DMS153 treated with DMSO at 0.1 percent for 48 hours (cell line): ENCODE results near the gene ABCB11.
A peak's percentile ranks its signal among the peaks of the same experiment; 100 is the strongest.

Experiments used
- DNase-seq: peaks from one replicate; lab custom pipeline; 2025; ENCODE audit not compliant: unreplicated experiment; lab: John Stamatoyannopoulos, UW

The ABCB11 gene

DNA sequence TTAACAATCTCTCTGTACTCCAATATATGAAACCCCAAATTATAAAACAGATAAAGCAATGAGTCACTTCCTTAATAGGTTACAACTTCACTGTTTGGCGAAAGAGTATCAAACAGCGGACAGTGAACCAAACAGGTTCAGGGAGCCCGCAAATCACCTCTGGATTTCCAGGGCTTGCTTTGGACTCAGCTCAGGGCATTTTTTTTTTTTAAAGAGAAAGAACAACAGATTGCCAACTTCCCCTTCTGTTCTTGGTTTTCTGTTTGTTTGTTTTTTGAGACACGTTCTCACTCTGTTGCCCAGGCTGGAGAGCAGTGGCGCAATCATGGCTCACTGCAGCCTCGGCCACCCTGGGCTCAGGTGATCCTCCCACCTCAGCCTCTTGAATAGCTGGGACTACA is 52.7 kb downstream of the ABCB11 start:
- DNase-seq: no peak

DNA sequence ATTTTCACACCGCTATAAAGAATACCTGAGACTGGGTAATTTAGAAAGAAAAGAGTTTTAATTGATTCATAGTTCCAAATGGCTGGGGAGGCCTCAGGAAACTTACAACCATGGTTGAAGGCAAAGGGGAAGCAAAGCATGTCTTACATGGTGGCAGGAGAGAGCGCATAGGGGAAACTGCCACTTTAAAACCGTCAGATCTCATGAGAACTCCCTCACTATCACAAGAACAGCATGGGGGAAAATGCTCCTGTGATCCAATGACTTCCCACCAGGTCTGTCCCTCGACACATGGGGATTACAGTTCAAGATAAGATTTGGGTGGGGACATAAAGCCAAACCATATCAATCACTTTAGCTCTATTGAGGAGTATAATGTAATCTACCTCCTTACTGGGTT is 53.5 kb downstream of the ABCB11 start:
- no peak for DNase-seq

DNA sequence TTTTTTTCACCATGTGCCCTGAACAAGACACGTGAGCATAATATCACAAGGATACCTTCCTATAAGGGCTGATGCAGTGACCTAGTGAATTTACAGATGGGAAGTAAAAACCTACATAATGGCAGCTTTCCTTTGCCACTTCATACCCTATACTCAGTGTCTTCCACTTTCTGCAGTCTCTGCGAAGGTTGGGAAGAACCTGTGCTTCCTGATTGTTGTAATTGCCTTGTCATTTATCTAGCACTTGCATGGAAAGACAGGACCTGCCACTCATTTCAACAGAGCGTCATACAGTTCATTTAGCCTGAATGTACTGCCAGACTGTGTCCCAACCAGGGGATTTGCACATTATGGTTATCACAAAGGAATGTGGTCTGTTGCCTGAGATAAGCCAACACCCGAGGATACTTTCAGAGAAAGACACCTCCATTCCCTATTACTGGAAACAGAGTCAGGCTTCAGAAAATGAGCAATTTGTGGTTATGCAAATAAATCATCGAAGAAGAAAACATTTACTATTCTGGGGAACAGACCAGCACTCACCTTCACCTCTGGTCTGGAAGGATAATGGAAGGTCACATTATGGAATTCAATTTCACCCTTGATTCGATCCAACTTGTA is 55.0 kb downstream of the ABCB11 start:
- DNase-seq: no peak

DNA sequence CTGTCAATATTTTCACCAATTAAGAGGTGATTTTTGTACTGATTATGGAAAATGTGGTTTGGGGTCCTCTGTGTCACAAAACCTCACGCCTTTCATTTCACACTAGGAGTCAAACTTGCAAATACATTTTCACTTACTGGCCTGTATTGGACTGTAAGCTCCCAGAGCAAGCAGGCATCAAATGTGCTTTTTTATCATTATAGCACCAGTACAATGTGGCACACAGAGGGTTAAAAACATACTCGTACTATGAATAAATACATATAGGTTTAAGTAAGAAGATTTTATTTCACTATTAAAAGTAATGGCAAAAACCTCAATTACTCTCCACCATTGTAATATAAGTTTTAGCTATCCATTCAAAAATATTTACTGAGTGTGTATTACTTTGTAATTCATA is 56.7 kb downstream of the ABCB11 start:
- no peak for DNase-seq

DNA sequence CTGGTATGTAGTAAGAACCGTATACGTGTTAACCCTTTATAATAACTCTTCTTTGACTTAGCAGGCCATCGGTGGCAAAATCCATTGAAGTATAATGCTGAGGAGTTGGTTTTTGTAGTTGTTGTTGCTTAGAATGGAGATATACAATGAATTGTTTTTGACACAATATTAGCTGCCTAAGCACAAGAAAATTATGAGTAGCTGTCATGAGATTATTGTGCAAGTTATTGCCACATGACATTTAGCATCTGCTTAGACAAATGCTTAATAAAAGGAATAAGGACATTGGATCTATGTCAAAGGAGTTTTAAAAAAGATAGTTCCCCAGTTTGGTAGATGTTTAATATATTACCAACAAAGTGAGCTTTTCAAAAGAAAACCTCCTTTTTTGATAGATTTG is 59.9 kb downstream of the ABCB11 start:
- no peak for DNase-seq

DNA sequence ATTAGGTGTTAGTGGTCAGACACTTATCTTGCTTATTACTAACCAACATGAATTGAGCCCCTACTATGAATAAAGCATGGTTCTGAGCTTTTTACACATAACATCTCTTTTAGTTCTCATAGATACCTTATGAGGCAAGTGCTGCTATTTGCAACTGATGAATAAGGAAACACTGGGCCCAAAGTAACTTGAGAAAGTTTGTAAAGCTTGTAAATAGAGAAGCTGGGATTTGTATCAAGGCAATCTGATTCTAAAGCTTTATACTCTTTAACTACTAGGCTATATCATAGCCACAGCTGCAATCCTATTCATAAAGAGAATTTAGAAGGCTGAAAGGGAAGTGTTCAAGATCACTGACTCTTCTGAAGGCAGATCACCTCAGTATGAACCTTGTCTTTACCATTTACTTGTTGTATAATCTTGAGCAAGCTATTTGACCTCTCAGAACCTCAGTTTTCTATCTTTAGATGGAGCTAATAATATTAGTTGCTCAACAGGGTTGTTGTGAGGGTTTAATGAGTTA is 60.4 kb downstream of the ABCB11 start:
- DNase-seq: no peak

DNA sequence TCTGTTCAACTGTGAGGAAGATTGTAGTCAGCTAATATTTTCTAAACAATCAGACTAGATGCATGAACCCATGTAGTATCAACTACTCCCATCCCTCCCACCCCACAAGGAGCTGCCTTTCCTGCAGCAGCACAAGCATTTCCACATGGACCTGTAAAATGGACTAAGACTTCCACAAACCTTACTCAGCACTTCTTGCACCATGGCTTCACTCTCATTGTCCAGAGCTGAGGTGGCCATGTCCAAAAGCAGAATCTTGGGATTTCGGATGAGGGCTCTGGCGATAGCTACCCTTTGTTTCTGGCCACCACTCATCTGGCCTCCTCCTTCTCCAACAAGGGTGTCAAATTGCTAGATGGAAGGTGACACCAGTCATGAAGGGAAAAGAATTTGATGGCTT is 61.3 kb downstream of the ABCB11 start:
- no peak for DNase-seq

DNA sequence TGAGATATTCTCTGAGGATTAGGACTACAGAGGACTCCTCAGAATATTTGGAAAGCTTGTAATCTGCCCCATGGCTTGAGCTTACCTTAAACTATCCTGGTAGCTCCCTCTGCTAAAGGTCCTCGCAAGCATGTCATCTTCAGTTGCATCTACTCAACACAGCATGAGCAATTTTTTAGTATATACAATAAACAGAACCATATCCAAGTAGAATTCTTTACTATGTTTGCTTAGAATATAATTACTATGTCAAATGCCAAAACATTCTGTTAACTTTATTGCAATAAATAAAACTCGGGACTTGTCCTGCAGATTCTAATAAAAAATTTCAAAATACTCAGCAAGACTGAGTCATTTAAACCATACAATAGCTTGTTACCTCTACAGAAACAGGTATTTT is 62.8 kb downstream of the ABCB11 start:
- no peak for DNase-seq

DNA sequence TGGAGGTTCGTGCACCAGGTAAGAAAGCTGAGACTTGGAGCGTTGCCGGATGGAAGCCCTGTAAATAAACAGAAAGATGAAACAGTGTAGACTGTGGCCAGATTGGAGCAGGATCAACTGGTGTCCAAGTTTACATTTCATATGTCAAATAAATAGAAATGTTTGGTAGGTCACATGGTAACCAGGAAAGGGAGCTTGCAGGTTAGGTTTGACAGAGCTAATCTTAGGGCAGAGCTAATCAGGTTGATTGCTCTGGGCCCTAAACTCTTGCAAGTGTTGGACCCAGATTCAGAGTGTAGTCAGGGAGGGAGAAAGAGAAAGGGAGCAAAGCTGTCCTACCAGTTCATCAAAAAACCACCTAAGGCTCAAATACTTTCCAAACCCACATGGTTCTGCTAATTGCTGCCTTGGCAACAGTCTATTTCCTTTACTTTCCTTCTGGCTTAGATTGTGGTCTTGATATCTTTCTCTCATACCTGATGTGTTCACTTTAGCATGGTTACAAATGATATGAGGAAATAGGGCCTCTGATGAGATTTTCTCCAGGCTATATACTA is 66.8 kb downstream of the ABCB11 start:
- DNase-seq: no peak

DNA sequence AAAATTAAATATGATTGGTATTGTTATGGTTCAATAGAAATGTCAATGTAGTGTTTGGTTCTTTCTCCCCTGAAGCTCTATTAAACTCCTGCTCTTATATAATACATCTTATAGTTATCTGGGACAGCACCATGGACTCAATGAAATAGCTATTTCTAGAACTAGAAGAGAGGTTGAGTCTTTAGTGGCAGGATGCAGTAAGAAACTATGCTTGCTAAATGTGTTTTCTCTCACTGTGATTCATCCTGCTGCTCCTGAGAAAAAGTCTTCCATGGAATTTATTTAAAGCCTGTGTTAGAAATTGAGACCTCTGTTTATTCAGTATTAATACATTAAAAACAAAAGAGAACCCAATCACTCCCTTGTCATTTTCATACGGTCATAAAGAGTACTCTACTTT is 68.5 kb downstream of the ABCB11 start:
- no peak for DNase-seq

DNA sequence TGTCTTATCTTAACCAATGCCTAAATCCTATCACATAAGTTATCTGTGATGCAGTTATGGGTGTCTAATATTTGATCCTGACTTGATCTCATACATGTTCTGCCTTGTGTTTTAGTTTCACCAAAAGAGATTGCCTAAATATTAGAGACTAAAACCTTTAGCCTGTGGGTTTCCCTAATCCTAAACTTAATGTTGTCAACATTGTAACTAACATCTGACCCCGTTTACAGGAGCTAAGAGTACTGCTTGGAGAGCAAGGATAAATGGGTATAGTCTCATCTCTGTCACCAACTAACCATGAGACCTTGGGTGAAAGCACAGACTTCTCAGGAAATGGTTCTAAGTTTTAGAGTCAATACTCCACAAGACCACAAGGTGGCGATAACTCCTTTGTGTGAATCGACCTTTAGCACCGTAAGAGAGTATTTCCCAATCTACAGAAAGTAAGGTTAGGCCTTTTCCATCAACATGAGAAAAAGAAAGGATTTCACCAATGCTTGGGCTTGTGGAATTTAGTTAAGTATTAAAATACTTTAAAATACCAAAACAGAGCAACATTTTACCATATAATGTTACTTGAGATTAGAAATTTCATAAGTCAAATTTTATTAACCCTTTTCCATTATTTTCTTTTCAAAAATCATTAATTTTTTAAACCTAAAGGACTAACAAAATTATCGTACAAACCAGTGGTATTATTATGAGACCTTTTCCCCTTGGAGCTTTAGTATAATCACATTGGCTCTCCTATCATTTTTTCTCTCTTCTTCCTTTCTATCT is 69.5 kb downstream of the ABCB11 start:
- peak; percentile 65 for DNase-seq

DNA sequence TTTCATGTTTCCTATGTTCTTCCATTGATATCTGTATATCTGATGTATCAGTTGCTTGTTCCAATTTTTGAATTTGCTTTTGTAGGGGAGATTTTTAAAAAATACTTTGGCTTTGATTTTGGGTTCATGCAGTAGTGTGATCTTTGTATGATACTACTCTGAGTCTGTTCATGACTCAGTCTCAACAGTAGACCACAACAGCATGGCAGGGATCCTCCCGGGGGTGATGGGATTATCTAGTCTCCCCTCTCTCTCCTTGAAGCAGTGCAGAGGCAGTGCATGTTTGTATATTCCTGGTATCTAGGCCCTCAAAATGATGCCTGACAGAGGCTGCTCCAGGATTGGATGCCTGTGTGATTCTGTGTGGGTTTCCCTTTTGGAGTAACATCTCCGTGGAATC is 74.7 kb downstream of the ABCB11 start:
- no peak for DNase-seq

DNA sequence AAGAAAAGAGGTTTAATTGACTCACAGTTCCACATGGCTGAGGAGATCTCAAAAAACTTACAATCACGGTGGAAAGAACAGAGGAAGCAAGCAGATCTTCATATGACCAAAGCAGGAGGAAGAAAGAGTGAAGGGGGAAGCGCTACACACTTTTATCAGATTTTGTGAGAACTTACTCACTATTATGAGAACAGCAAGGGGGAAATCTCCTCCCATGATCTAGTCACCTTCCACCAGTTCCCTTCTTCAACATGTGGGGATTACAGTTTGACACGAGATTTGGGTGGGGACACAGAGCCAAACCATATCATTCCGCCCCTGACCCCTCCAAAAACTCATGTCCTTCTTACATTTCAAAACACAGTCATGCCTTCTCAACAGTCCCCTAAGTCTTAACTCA is 75.8 kb downstream of the ABCB11 start:
- no peak for DNase-seq

DNA sequence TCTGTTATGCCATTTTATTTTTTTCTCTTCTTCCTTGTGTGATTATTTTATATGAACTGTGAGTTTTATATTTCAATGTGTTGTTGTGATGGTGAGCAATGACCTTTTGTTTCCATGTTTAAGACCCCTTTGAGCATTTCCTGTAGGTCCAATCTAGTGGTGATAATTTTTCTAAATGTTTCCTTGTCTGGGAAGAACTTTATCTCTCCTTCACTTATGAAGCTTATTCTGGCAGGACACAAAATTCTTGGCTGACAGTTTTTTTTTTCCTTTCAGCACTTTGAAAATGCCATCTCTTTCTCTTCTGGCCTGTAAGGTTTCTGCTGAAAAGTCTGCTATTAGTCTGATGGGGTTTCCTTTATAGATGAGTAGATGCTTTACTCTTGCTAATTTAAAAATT is 76.9 kb downstream of the ABCB11 start:
- no peak for DNase-seq

DNA sequence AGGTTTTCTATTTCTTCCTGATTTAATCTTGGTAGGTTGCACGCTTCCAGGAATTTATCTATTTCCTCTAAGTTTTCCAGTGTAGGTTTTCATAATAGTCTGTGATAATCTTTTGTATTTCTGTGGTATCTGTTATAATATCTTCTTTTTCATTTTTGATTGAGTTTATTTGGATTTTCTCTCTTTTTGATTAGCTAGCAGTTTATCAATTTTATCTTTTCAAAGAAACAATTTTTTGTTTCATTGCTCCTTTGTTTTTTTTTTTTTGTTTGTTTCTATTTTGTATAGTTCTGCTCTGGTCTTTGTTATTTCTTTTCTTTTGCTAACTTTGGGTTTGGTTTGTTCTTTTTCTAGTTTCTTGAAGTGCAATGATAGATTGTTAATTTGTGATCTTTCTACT is 78.7 kb downstream of the ABCB11 start:
- DNase-seq: no peak

DNA sequence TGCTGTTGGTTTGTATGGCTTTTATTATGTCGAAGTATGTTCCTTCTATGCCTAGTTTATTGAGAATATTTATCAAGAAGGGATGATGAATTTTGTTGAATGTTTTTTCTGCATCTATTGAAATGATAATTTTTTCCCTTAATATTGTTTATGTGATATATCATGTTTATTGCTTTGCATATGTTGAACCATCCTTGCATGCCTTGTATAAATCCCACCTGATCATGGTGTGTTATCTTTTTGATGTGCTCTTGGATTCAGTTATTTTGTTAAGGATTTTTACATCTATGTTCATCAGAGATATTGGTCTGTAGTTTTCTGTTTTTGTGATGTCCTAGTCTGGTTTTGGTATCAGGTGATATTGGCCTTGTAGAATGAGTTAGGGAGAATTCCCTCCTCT is 79.3 kb downstream of the ABCB11 start:
- no peak for DNase-seq

DNA sequence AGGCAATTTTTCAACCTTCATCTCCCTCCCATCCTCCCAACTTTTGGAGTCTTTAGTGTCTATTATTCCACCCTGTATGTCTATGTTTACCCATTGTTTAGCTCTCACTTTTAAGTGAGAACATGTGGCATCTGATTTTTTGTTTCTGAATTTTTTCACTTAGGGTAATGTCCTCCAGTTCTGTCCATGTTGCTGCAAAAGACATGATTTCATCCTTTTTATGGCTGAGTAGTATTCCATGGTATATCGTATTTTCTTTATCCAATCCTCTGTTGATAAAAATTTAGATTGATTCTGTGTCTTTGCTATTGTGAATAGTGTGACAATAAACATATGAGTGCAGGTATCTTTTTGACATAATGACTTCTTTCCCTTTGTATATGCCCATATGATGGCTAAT is 81.8 kb downstream of the ABCB11 start:
- no peak for DNase-seq

DNA sequence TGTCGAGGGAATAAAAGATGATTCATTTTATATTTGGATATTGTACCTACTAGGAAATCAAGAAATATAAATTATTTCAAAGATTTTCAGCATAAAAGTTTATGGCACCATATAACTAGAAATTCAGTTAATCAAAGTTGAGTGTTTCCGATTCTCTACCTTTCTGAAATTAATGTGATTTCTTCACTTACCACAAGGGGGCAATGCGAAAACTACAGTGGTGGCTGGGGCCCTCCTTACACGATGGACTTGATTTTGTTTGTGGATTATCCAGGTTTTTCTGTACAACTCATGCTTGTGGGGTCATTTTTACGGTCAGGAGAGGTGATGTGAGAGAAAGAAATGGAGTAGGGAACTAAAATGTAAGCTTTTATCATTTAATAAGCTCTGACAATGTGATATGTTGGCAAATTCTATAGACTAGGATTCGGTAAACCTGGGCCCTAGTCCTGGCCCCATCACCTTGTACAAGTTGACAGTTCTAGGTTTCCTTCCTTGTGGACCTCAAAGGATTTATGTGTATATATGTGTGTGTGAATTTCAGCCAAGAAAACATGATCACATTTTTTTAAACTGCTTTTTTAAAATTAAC is 82.4 kb downstream of the ABCB11 start:
- no peak for DNase-seq

DNA sequence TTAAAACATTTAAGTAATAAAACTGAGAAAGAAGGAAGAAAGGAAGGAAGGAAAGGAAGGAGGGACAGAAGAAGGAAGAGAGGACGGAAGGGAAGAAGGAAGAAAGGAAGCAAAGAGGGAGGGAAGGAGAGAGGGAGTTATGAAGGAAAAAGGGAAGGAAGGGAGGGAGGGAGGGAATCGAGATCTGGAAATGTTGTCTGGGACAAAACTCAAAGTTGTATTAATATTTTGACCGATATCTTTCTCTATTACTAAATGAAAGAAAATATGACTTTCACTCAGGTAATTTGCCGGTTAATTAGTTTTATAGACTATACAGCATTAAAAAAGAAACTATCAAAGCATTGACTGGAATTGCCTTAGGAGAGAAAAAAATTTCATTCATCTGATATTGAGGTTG is 85.6 kb downstream of the ABCB11 start:
- no peak for DNase-seq

DNA sequence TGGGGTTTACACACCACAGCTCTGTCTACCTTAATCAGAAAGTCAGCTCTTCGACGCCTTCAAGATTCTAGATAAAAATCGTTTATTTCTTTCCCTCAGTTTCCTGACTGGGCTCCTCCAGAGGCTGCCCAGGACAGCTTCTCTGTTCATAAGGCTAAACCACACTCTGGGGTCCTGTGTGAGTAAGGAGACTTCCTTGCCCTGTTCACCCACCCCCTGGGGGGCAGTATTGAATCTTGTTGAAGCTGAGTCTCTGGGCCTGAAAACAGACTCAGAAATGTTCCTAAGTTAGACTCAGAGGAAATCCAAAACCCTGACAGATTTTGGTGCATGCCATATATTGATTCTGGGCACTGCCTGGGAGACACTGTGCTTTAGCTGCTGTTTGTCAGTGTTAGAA is 87.1 kb downstream of the ABCB11 start:
- no peak for DNase-seq

DNA sequence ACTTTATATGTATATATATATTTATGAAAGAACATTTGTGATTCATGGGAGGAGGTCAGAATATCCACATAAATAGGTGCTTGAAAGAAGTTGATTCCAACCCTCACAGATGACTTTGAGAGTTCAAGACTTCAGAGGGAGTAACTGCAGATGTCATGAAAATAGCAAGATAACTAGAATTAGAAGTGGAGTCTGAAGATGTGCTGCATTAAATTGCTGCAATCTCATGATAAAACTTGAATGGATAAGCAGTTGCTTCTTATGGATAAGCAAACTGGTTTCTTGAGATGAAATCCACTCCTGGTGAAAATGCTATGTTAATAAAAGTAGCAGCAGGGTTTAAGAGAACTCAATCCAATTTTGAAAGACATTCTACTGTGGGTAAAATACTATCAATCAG is 89.8 kb downstream of the ABCB11 start:
- DNase-seq: no peak

DNA sequence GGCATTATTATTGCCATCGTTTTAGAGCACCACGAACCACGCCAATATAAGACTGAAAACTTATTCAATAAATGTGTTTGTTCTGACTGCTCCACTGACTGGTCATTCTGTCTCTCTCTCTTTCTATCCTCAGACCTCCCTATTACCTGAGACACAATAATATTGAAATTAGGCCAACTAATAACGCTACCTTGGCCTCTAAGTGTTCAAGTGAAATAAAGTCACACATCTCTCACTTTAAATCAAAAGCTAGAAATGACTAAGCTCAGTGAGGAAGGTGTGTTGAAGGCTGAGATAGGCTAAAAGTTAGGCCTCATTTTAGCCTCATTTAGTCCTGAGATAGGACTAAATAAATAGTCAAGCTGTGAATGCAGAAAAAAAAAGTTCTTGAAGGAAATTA is 91.2 kb downstream of the ABCB11 start:
- DNase-seq: no peak
